ENCODE results near the gene SNCA. TPM values are rescaled to one million over a fixed set of nuclear protein-coding genes. Genes with fewer than 3 reads are reported as not detected.

Gene SNCA
- total RNA-seq, 1 donor from 2014 or later = 5.6 TPM

- Mint-ChIP-seq H3K9me3 (no peaks in the 10 kb centered on the region), H3K27ac (no peak overlapping the region), H3K4me1 (peaks cover 25% of the 10 kb centered on the region), H3K36me3 (no peaks in the 10 kb centered on the region), H3K27me3 (ENCODE audit: insufficient read depth, low read depth) (no peaks in the 10 kb centered on the region), H3K4me3 (no peak overlapping the region)
- TF ChIP-seq EZH2 (IDR thresholded peaks at IDR 0.05) = no peak
- no peak for TF ChIP-seq CTCF (IDR thresholded peaks at IDR 0.05)
- TF ChIP-seq EZH2phosphoT487 (IDR thresholded peaks at IDR 0.05) = no peak
- Histone ChIP-seq H3K4me3 (no peak overlapping the region), H4K20me1 (ENCODE audit: low read depth) (no peaks in the 10 kb centered on the region), H3K9me3 (ENCODE audit: low read depth) (no peaks in the 10 kb centered on the region), H3K4me1 (peaks cover 5% of the 10 kb centered on the region), H2AFZ (replicated peaks) (no peak overlapping the region), H3F3A (ENCODE audit: low read depth) (no peaks in the 10 kb centered on the region), H3K27me3 (no peaks in the 10 kb centered on the region), H3K79me2 (ENCODE audit: low read depth) (no peaks in the 10 kb centered on the region), H3K27ac (no peak overlapping the region), H3K4me2 (no peak overlapping the region), H3K36me3 (no peaks in the 10 kb centered on the region), H3K9ac (no peak overlapping the region)
- peak; percentile 17 for DNase-seq (ENCODE audit: low spot score)
These were observed 85.5 kb downstream of the SNCA start for GRCh38 chr4:89751416-89751815.

- Histone ChIP-seq H3K9ac (no peak overlapping the region), H3F3A (ENCODE audit: low read depth) (no peaks in the 10 kb centered on the region), H3K4me2 (no peak overlapping the region), H3K79me2 (ENCODE audit: low read depth) (no peaks in the 10 kb centered on the region), H3K4me3 (no peak overlapping the region), H2AFZ (replicated peaks) (no peak overlapping the region), H3K36me3 (no peaks in the 10 kb centered on the region), H3K9me3 (ENCODE audit: low read depth) (no peaks in the 10 kb centered on the region), H3K4me1 (no peaks in the 10 kb centered on the region), H3K27ac (no peak overlapping the region), H4K20me1 (ENCODE audit: low read depth) (no peaks in the 10 kb centered on the region), H3K27me3 (no peaks in the 10 kb centered on the region)
- Mint-ChIP-seq H3K4me1 (peaks cover 14% of the 10 kb centered on the region), H3K4me3 (no peak overlapping the region), H3K27ac (no peak overlapping the region), H3K27me3 (ENCODE audit: insufficient read depth, low read depth) (no peaks in the 10 kb centered on the region), H3K9me3 (peaks cover 2% of the 10 kb centered on the region), H3K36me3 (peaks cover 4% of the 10 kb centered on the region)
- no peak for DNase-seq (ENCODE audit: low spot score)
- TF ChIP-seq CTCF (IDR thresholded peaks at IDR 0.05) = no peak
- no peak for TF ChIP-seq EZH2phosphoT487 (IDR thresholded peaks at IDR 0.05)
- TF ChIP-seq EZH2 (IDR thresholded peaks at IDR 0.05) = no peak
These were observed 90.6 kb downstream of the SNCA start for GRCh38 chr4:89746377-89746776.

GRCh38 chr4:89745708-89746107 is 91.3 kb downstream of the SNCA start:
- no peaks in the 10 kb centered on the region for H3K79me2 ChIP-seq (ENCODE audit: low read depth)
- no peak overlapping the region for H2AFZ ChIP-seq (replicated peaks)
- no peaks in the 10 kb centered on the region for H4K20me1 ChIP-seq (ENCODE audit: low read depth)
- H3K36me3 ChIP-seq = no peaks in the 10 kb centered on the region
- no peak overlapping the region for H3K4me3 Mint-ChIP-seq
- H3K27ac ChIP-seq = no peak overlapping the region
- peaks cover 14% of the 10 kb centered on the region for H3K4me1 Mint-ChIP-seq
- DNase-seq (ENCODE audit: low spot score) = no peak
- no peaks in the 10 kb centered on the region for H3F3A ChIP-seq (ENCODE audit: low read depth)
- H3K9me3 ChIP-seq (ENCODE audit: low read depth) = no peaks in the 10 kb centered on the region
- peaks cover 4% of the 10 kb centered on the region for H3K36me3 Mint-ChIP-seq
- no peak overlapping the region for H3K27ac Mint-ChIP-seq
- no peak overlapping the region for H3K9ac ChIP-seq
- no peak overlapping the region for H3K4me2 ChIP-seq
- H3K4me1 ChIP-seq = no peaks in the 10 kb centered on the region
- H3K4me3 ChIP-seq = no peak overlapping the region
- no peaks in the 10 kb centered on the region for H3K27me3 Mint-ChIP-seq (ENCODE audit: insufficient read depth, low read depth)
- TF ChIP-seq EZH2 (IDR thresholded peaks at IDR 0.05) (no peak), CTCF (IDR thresholded peaks at IDR 0.05) (no peak), EZH2phosphoT487 (IDR thresholded peaks at IDR 0.05) (no peak)
- peaks cover 3% of the 10 kb centered on the region for H3K9me3 Mint-ChIP-seq
- H3K27me3 ChIP-seq = no peaks in the 10 kb centered on the region
